Measurements from ENCODE around the gene NR2C2AP.

- TF ChIP-seq POLR2AphosphoS5 (IDR thresholded peaks at IDR 0.05; ENCODE audit: borderline replicate concordance, low read depth, low read length) (no peak), EZH2 (IDR thresholded peaks at IDR 0.05) (no peak), FOXP2 (optimal IDR thresholded peaks at IDR 0.05; ENCODE audit: control extremely low read depth, extremely low read length, insufficient read depth) (no peak)
Observed at GRCh38 chr19:19238126-19238894, 35.1 kb upstream of the NR2C2AP start.

All from SK-N-MC (cell line).